H9 (cell line): ENCODE results near the gene FARSB. TPM values are rescaled to one million over a fixed set of nuclear protein-coding genes. Genes with fewer than 3 reads are reported as not detected.

ENCODE experiments used
- DNase-seq: peaks from one replicate; pipeline ENCODE4 v3.0.0-alpha.2; 2017
- H2AFZ ChIP-seq: one replicate; pipeline ENCODE4 v1.6.1; 2013; ENCODE audit warnings: mild to moderate bottlenecking, low read length, control low read depth, moderate library complexity
- H2AK5ac ChIP-seq: 2 replicates; pipeline ENCODE4 v1.6.1; 2013; ENCODE audit warnings: low read length, control low read depth, mixed read lengths; ENCODE audit not compliant: insufficient read length
- H2BK120ac ChIP-seq: one replicate; pipeline ENCODE4 v1.6.1; 2013; ENCODE audit warnings: low read depth, mild to moderate bottlenecking, low read length, control low read depth, inconsistent platforms; ENCODE audit not compliant: poor library complexity, severe bottlenecking
- H2BK12ac ChIP-seq: 2 replicates; pipeline ENCODE4 v1.6.1; 2013; ENCODE audit warnings: low read length, control low read depth, mixed read lengths, low read depth; ENCODE audit not compliant: insufficient read length
- H2BK15ac ChIP-seq: 2 replicates; pipeline ENCODE4 v1.6.1; 2013; ENCODE audit warnings: low read depth, low read length, control low read depth
- H2BK20ac ChIP-seq: one replicate; pipeline ENCODE4 v1.6.1; 2013; ENCODE audit warnings: low read depth, mild to moderate bottlenecking, low read length, control low read depth, inconsistent platforms; ENCODE audit not compliant: poor library complexity, severe bottlenecking
- H2BK5ac ChIP-seq: 2 replicates; pipeline ENCODE4 v1.6.1; 2013; ENCODE audit warnings: low read length, control low read depth, mixed read lengths; ENCODE audit not compliant: insufficient read length
- H3K14ac ChIP-seq: 2 replicates; pipeline ENCODE4 v1.6.1; 2013; ENCODE audit warnings: low read length, control low read depth; ENCODE audit not compliant: insufficient read depth
- H3K18ac ChIP-seq: 2 replicates; pipeline ENCODE4 v1.6.1; 2013; ENCODE audit warnings: low read depth, mild to moderate bottlenecking, mixed read lengths, low read length, control low read depth; ENCODE audit not compliant: insufficient read length
- H3K23ac ChIP-seq: 2 replicates; pipeline ENCODE4 v1.6.1; 2013; ENCODE audit warnings: low read length, control low read depth, mixed read lengths, low read depth; ENCODE audit not compliant: insufficient read length
- H3K23me2 ChIP-seq: 2 replicates; pipeline ENCODE4 v1.6.1; 2013; ENCODE audit warnings: low read depth, mild to moderate bottlenecking, mixed read lengths, low read length, control low read depth; ENCODE audit not compliant: insufficient read length, poor library complexity, severe bottlenecking
- H3K27ac ChIP-seq: 2 replicates; pipeline ENCODE4 v1.5.1; 2013; ENCODE audit warnings: low read length, control low read depth, mixed read lengths, low read depth; ENCODE audit not compliant: insufficient read length
- H3K27me3 ChIP-seq: 2 replicates; pipeline ENCODE4 v1.6.1; 2013; ENCODE audit warnings: low read length, control low read depth, inconsistent platforms; ENCODE audit not compliant: insufficient read depth
- H3K4ac ChIP-seq: 2 replicates; pipeline ENCODE4 v1.6.1; 2013; ENCODE audit warnings: low read depth, mild to moderate bottlenecking, control low read depth, inconsistent platforms, low read length, moderate library complexity
- H3K4me1 ChIP-seq: 2 replicates; pipeline ENCODE4 v1.6.1; 2013; ENCODE audit warnings: low read length, control low read depth, inconsistent platforms; ENCODE audit not compliant: insufficient read depth
- H3K4me2 ChIP-seq: 2 replicates; pipeline ENCODE4 v1.6.1; 2013; ENCODE audit warnings: low read length, control low read depth, mixed read lengths; ENCODE audit not compliant: insufficient read length, insufficient read depth
- H3K56ac ChIP-seq: 2 replicates; pipeline ENCODE4 v1.6.1; 2013; ENCODE audit warnings: low read depth, mild to moderate bottlenecking, mixed read lengths, low read length, control low read depth; ENCODE audit not compliant: insufficient read length
- H3K79me1 ChIP-seq: 2 replicates; pipeline ENCODE4 v1.6.1; 2013; ENCODE audit warnings: low read depth, mild to moderate bottlenecking, moderate library complexity, low read length, control low read depth, inconsistent platforms; ENCODE audit not compliant: insufficient read depth, poor library complexity, severe bottlenecking
- H3K79me2 ChIP-seq: 2 replicates; pipeline ENCODE4 v1.6.1; 2013; ENCODE audit warnings: low read length, control low read depth, inconsistent platforms; ENCODE audit not compliant: insufficient read depth
- H3K9ac ChIP-seq: 2 replicates; pipeline ENCODE4 v1.6.1; 2013; ENCODE audit warnings: low read length, control low read depth, mixed read lengths; ENCODE audit not compliant: insufficient read length; ENCODE audit errors: extremely low read depth
- H3K9me3 ChIP-seq: one replicate; pipeline ENCODE4 v1.6.1; 2013; ENCODE audit warnings: low read depth, low read length, inconsistent platforms; ENCODE audit not compliant: control insufficient read depth
- H3T11ph ChIP-seq: one replicate; pipeline ENCODE4 v1.6.1; 2013; ENCODE audit warnings: mild to moderate bottlenecking, low read length, control low read depth, inconsistent platforms
- H4K20me1 ChIP-seq: one replicate; pipeline ENCODE4 v1.6.1; 2013; ENCODE audit not compliant: control insufficient read depth, insufficient read length, insufficient read depth
- H4K5ac ChIP-seq: 2 replicates; pipeline ENCODE4 v1.6.1; 2013; ENCODE audit warnings: low read depth, mild to moderate bottlenecking, mixed read lengths, low read length, control low read depth; ENCODE audit not compliant: insufficient read length
- H4K8ac ChIP-seq: replicated peaks from 2 replicates; pipeline ENCODE4 v1.6.1; 2013; ENCODE audit warnings: low read length, control low read depth, mixed read lengths, low read depth; ENCODE audit not compliant: insufficient read length
- H4K91ac ChIP-seq: 2 replicates; pipeline ENCODE4 v1.6.1; 2013; ENCODE audit warnings: low read depth, mild to moderate bottlenecking, moderate library complexity, mixed read lengths, low read length, control low read depth; ENCODE audit not compliant: insufficient read length
- H3K27ac Mint-ChIP-seq, 3 experiments: 2 replicates in 2 of 3; 3 replicates in 1 of 3; pipeline ENCODE4 v1.8.0; 2020 to 2021; ENCODE audit warnings: mixed read lengths in 3 of 3, mild to moderate bottlenecking in 1 of 3, moderate library complexity in 1 of 3
- H3K27me3 Mint-ChIP-seq: 2 replicates; pipeline ENCODE4 v1.8.0; 2021; ENCODE audit warnings: low read depth, mild to moderate bottlenecking, moderate library complexity, mixed read lengths
- H3K36me3 Mint-ChIP-seq, 3 experiments: 2 replicates in 2 of 3; 3 replicates in 1 of 3; pipeline ENCODE4 v1.8.0; 2020 to 2021; ENCODE audit warnings: low read depth in 3 of 3, mixed read lengths in 3 of 3; ENCODE audit not compliant: insufficient read depth in 1 of 3
- H3K4me1 Mint-ChIP-seq, 2 experiments: 2 replicates each; pipeline ENCODE4 v1.8.0; 2020; ENCODE audit warnings: mixed read lengths in 2 of 2
- H3K4me3 Mint-ChIP-seq, 2 experiments: 2 replicates in 1 of 2; 3 replicates in 1 of 2; pipeline ENCODE4 v1.8.0; 2020 to 2021; ENCODE audit warnings: mild to moderate bottlenecking in 2 of 2, mixed read lengths in 2 of 2, moderate library complexity in 1 of 2
- H3K9me3 Mint-ChIP-seq, 2 experiments: 2 replicates in 1 of 2; 3 replicates in 1 of 2; pipeline ENCODE4 v1.8.0; 2020; ENCODE audit warnings: mild to moderate bottlenecking in 2 of 2, mixed read lengths in 2 of 2, moderate library complexity in 1 of 2
- CTCF ChIP-seq: fragments of 200-600 bp; sonication (generic); conservative IDR thresholded peaks from 3 replicates; pipeline ENCODE4 v1.8.0; 2021; ENCODE audit warnings: antibody characterized with exemption, mild to moderate bottlenecking
- WGBS: extraction: QIAGEN DNeasy Blood & Tissue Kit; methylation state at CpG from one replicate; pipeline ENCODE4 v1.1.7; 2013; ENCODE audit warnings: missing lambda C conversion rate, low lambda C conversion rate, mixed read lengths; ENCODE audit not compliant: insufficient read length; ENCODE audit errors: extremely low coverage; 5-methylcytosine and 5-hydroxymethylcytosine counted together
- total RNA-seq: library from RNA; stranded (reverse); gene quantifications from 2 replicates; pipeline ENCODE4 v1.2.1, GENCODE V29; 2021

FARSB gene
- total RNA-seq, 1 experiment from 2014 or later = 32.1 TPM

GRCh38 chr2:222621893-222622292 is 34.0 kb downstream of the FARSB start:
- H3K9ac ChIP-seq = no peak overlapping the region
- no peak for TF ChIP-seq CTCF
- no CpG with 5 or more reads among the region's 4 CpGs for WGBS
- no peaks in the 10 kb centered on the region for H3K4me1 Mint-ChIP-seq
- no peaks in the 10 kb centered on the region for H3K79me2 ChIP-seq
- no peaks in the 10 kb centered on the region for H3K79me1 ChIP-seq
- H3K18ac ChIP-seq = no peak overlapping the region
- no peak overlapping the region for H4K8ac ChIP-seq
- no peaks in the 10 kb centered on the region for H3K27me3 Mint-ChIP-seq
- H3K9me3 Mint-ChIP-seq = no peaks in the 10 kb centered on the region
- no peak overlapping the region for H4K91ac ChIP-seq
- H3K23ac ChIP-seq = no peak overlapping the region
- no peak overlapping the region for H3T11ph ChIP-seq
- H3K56ac ChIP-seq = no peak overlapping the region
- H2BK120ac ChIP-seq = no peak overlapping the region
- no peak for DNase-seq
- H2AFZ ChIP-seq = no peak overlapping the region
- H2BK12ac ChIP-seq = no peak overlapping the region
- no peak overlapping the region for H2BK5ac ChIP-seq
- no peaks in the 10 kb centered on the region for H3K4me1 ChIP-seq
- no peak overlapping the region for H3K4ac ChIP-seq
- no peaks in the 10 kb centered on the region for H3K9me3 ChIP-seq
- no peak overlapping the region; a peak in 1 of 7 replicates for H3K27ac Mint-ChIP-seq
- H3K36me3 Mint-ChIP-seq = peaks cover 10 to 66% (median 49%) of the 10 kb centered on the region in 3 experiments; a peak in 6 of 7 replicates
- no peak overlapping the region for H3K14ac ChIP-seq
- no peaks in the 10 kb centered on the region for H3K27me3 ChIP-seq
- no peaks in the 10 kb centered on the region for H4K20me1 ChIP-seq
- H4K5ac ChIP-seq = no peak overlapping the region
- H2BK20ac ChIP-seq = no peak overlapping the region
- no peak overlapping the region for H3K27ac ChIP-seq
- no peak overlapping the region for H2AK5ac ChIP-seq
- no peak overlapping the region for H3K4me3 Mint-ChIP-seq
- no peak overlapping the region for H3K4me2 ChIP-seq
- no peaks in the 10 kb centered on the region for H3K23me2 ChIP-seq
- H2BK15ac ChIP-seq = no peak overlapping the region
